ENCODE results near the gene NKX1-2. TPM values are rescaled to one million over a fixed set of nuclear protein-coding genes. Genes with fewer than 3 reads are reported as not detected.

The NKX1-2 gene
- total RNA-seq, 1 donor from 2014 or later = not detected

DNA sequence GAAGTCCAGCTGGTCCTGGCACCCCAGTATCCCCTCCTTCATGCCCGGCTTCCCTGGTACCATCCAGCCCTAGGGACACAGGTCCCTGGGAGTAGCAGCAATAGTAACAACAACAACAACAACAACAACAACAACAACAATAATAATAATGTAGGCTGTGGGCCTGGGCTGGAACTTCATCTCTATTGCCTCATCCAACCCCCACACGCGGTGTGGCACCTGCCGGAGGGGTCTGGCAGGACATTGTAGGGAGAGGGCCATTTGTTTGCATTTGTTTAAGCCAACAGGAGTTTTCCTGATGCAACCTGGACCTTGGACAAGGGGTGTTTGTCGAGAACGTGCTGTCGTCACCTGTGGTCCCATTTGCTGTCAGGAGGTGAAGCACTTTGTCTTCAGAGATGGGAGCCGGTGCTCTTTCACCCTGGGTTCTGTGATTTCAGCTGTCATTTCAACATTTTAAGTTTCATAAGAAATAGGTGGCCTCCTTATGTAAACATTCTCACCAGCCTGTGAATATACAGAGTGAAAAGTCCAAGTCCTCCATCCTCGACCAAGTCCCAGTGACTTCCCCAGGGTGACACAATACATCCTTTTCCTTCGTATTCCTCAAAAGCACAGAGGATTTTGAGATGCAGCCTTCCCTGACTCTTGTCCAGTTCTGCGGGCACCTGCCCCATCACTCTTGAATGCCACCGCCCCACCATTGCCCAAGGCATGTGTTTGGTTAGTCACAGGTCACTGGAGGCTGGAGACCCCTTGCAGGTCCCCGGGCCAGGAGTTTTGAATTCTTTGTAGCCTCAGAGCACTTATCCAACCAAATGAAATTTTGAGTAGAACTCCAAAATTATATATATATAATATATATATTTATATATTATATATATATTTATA lies 21.0 kb upstream of the NKX1-2 start:
- Mint-ChIP-seq H3K27me3 (no peaks in the 10 kb centered on the region), H3K27ac (no peak overlapping the region), H3K9me3 (no peaks in the 10 kb centered on the region), H3K4me3 (no peak overlapping the region), H3K36me3 (ENCODE audit: low read depth) (peaks cover 13% of the 10 kb centered on the region), H3K4me1 (peaks cover 12% of the 10 kb centered on the region)
- intact Hi-C loops (cut with micrococcal nuclease) = no loop called here
- ATAC-seq (ENCODE audit: low read depth) (no peak), DNase-seq (no peak)
- ChIA-PET CTCF (no interaction called here), POLR2A (no interaction called here)
- TF ChIP-seq, protein P1, sequence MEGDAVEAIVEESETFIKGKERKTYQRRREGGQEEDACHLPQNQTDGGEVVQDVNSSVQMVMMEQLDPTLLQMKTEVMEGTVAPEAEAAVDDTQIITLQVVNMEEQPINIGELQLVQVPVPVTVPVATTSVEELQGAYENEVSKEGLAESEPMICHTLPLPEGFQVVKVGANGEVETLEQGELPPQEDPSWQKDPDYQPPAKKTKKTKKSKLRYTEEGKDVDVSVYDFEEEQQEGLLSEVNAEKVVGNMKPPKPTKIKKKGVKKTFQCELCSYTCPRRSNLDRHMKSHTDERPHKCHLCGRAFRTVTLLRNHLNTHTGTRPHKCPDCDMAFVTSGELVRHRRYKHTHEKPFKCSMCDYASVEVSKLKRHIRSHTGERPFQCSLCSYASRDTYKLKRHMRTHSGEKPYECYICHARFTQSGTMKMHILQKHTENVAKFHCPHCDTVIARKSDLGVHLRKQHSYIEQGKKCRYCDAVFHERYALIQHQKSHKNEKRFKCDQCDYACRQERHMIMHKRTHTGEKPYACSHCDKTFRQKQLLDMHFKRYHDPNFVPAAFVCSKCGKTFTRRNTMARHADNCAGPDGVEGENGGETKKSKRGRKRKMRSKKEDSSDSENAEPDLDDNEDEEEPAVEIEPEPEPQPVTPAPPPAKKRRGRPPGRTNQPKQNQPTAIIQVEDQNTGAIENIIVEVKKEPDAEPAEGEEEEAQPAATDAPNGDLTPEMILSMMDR (IDR thresholded peaks at IDR 0.05) = no peak

- intact Hi-C loops (cut with micrococcal nuclease) = loop anchor here (10.0 kb wide), 1 partner anchor 1255 kb away; no protein-coding TSS in a partner anchor
- CTCF ChIA-PET = no interaction called here
- ATAC-seq (ENCODE audit: low read depth) = no peak
These were observed 20.2 kb upstream of the NKX1-2 start for GRCh38 chr10:124469956-124470484.

GRCh38 chr10:124468624-124469023 lies 18.8 kb upstream of the NKX1-2 start:
- no peaks in the 10 kb centered on the region for H3K9me3 Mint-ChIP-seq
- H3K4me1 Mint-ChIP-seq = peaks cover 29% of the 10 kb centered on the region
- no peaks in the 10 kb centered on the region for H3K27me3 Mint-ChIP-seq
- no peak overlapping the region for H3K27ac Mint-ChIP-seq
- ChIA-PET CTCF (interaction anchor here (0.7 kb wide), 1 partner anchor 277 kb away, joined by 4 read pairs; no protein-coding TSS in a partner anchor), POLR2A (no interaction called here)
- intact Hi-C loops (cut with micrococcal nuclease) = loop anchor here (10.0 kb wide), 1 partner anchor 1256 kb away; no protein-coding TSS in a partner anchor
- ATAC-seq (ENCODE audit: low read depth) (no peak), DNase-seq (no peak)
- H3K36me3 Mint-ChIP-seq (ENCODE audit: low read depth) = peaks cover 10% of the 10 kb centered on the region
- H3K4me3 Mint-ChIP-seq = no peak overlapping the region
- TF ChIP-seq, protein P1 (IDR thresholded peaks at IDR 0.05) = no peak

More at GRCh38 chr10:124469956-124470484, 20.2 kb upstream of the NKX1-2 start:
- peaks cover 20% of the 10 kb centered on the region for H3K4me1 Mint-ChIP-seq
- no peaks in the 10 kb centered on the region for H3K9me3 Mint-ChIP-seq
- H3K36me3 Mint-ChIP-seq (ENCODE audit: low read depth) = peaks cover 12% of the 10 kb centered on the region
- no peak overlapping the region for H3K27ac Mint-ChIP-seq
- no peaks in the 10 kb centered on the region for H3K27me3 Mint-ChIP-seq
- TF ChIP-seq, protein P1 (IDR thresholded peaks at IDR 0.05) = no peak
- H3K4me3 Mint-ChIP-seq = no peak overlapping the region
- DNase-seq = no peak
- POLR2A ChIA-PET = no interaction called here

- Mint-ChIP-seq H3K4me1 (peaks cover 33% of the 10 kb centered on the region), H3K27ac (no peak overlapping the region)
- intact Hi-C loops (cut with micrococcal nuclease) = loop anchor here (10.0 kb wide), 1 partner anchor 1258 kb away; no protein-coding TSS in a partner anchor
These were observed 17.3 kb upstream of the NKX1-2 start for GRCh38 chr10:124467165-124467564.

More at GRCh38 chr10:124467165-124467564, 17.3 kb upstream of the NKX1-2 start:
- TF ChIP-seq, protein P1 (IDR thresholded peaks at IDR 0.05) = no peak
- Mint-ChIP-seq H3K27me3 (no peaks in the 10 kb centered on the region), H3K36me3 (ENCODE audit: low read depth) (peaks cover 10% of the 10 kb centered on the region), H3K4me3 (no peak overlapping the region), H3K9me3 (no peaks in the 10 kb centered on the region)
- DNase-seq (no peak), ATAC-seq (ENCODE audit: low read depth) (no peak)
- ChIA-PET CTCF (no interaction called here), POLR2A (no interaction called here)

Measured in activated B cell treated with CpG ODN at 0.5 μM for 24 hours (primary cell).